ENCODE measurements around the gene SMC1B. TPM values are rescaled to one million over a fixed set of nuclear protein-coding genes. Genes with fewer than 3 reads are reported as not detected.

Gene SMC1B
- total RNA-seq, 1 donor from 2014 or later: 0.06 TPM

DNA sequence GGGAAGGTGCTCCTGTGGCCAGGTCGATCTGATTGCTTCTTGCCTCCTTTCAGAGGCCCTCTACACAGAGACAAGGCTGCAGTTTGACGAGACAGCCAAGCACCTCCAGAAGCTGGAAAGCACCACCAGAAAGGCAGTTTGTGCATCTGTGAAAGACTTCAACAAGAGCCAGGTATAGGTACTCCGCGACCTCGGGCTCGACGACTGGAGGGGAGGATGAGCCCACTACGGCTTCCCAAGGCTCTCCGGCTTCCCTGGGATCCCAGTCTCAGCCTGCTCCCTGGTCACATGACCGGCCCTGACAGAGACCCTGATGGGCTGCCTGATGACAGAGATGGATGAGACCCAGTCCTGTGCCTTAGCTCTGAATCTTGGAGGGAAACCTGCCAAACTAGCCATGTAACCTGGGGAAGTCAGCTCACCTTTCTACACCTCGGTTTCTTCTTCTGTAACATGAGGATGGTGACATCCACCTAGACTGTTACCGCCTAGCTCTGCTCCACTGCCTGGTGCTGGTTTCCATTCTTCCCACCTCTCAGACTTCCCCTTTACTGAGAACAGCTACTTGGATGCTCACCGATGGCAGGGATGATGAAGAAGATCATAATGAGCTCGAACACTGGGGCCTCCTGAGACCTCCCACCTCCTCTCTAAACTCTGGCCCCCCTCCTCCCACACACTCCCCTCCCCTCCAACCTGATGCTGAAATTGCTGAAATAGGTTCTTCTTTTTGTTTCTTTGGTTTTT lies 9.0 kb upstream of the SMC1B start:
- no peaks in the 10 kb centered on the region for H3F3A ChIP-seq (ENCODE audit: low read depth)
- H3K9me3 Mint-ChIP-seq: peaks cover 6% of the 10 kb centered on the region
- no peaks in the 10 kb centered on the region for H3K9me3 ChIP-seq (ENCODE audit: low read depth)
- H4K20me1 ChIP-seq (ENCODE audit: low read depth): no peaks in the 10 kb centered on the region
- no peak for TF ChIP-seq EZH2phosphoT487 (IDR thresholded peaks at IDR 0.05)
- TF ChIP-seq EZH2 (IDR thresholded peaks at IDR 0.05): no peak
- TF ChIP-seq, protein P1, sequence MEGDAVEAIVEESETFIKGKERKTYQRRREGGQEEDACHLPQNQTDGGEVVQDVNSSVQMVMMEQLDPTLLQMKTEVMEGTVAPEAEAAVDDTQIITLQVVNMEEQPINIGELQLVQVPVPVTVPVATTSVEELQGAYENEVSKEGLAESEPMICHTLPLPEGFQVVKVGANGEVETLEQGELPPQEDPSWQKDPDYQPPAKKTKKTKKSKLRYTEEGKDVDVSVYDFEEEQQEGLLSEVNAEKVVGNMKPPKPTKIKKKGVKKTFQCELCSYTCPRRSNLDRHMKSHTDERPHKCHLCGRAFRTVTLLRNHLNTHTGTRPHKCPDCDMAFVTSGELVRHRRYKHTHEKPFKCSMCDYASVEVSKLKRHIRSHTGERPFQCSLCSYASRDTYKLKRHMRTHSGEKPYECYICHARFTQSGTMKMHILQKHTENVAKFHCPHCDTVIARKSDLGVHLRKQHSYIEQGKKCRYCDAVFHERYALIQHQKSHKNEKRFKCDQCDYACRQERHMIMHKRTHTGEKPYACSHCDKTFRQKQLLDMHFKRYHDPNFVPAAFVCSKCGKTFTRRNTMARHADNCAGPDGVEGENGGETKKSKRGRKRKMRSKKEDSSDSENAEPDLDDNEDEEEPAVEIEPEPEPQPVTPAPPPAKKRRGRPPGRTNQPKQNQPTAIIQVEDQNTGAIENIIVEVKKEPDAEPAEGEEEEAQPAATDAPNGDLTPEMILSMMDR (IDR thresholded peaks at IDR 0.05): no peak
- no peak overlapping the region for H2AFZ ChIP-seq (replicated peaks)
- no peaks in the 10 kb centered on the region for H3K79me2 ChIP-seq (ENCODE audit: low read depth)
- H3K27me3 ChIP-seq: no peaks in the 10 kb centered on the region
- no peak overlapping the region for H3K9ac ChIP-seq
- H3K4me3 ChIP-seq: no peak overlapping the region
- no peak overlapping the region for H3K27ac ChIP-seq
- no peak overlapping the region for H3K4me2 ChIP-seq
- H3K27ac Mint-ChIP-seq: no peak overlapping the region
- H3K36me3 Mint-ChIP-seq: peaks cover 24% of the 10 kb centered on the region
- H3K36me3 ChIP-seq: no peaks in the 10 kb centered on the region
- H3K4me3 Mint-ChIP-seq: no peak overlapping the region
- H3K4me1 Mint-ChIP-seq: no peaks in the 10 kb centered on the region
- no peak for DNase-seq (ENCODE audit: low spot score)
- no peaks in the 10 kb centered on the region for H3K4me1 ChIP-seq
- H3K27me3 Mint-ChIP-seq (ENCODE audit: insufficient read depth, low read depth): peaks cover 10% of the 10 kb centered on the region

DNA sequence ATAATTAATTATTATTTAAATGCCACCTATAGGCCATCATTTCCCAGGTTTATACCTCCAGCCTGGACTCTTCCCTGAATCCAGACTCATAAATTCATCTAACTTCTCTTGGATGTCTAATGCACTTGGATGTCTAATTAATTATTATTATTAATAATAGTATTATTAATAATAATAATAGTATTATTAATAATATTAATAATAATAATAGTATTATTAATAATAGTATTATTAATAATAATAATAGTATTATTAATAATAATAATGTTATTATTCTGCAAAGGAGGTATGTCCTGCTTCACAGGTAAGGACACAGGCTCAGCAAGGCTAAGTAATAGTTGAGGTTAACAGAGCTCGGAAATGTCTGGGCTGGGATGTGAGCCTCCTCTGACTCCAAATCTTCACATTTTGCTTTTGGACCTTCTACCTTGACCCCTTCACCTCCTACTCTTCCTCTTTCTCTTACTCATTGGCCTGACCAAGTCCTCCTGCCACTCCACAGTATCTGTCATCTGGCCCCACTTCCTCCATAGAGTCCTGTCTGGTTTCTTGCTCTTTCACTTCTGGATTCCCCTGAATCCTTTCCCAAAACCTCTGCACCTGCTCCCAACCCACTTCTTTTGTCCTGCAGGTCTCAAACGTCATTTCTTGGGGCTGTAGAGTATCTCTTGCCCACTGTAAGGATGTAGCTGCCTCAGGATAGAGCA lies 8.1 kb upstream of the SMC1B start:
- no peaks in the 10 kb centered on the region for H4K20me1 ChIP-seq (ENCODE audit: low read depth)
- H2AFZ ChIP-seq (replicated peaks): no peak overlapping the region
- no peaks in the 10 kb centered on the region for H3K4me1 Mint-ChIP-seq
- H3K27ac Mint-ChIP-seq: no peak overlapping the region
- H3K9me3 Mint-ChIP-seq: peaks cover 3% of the 10 kb centered on the region
- H3K27ac ChIP-seq: no peak overlapping the region
- peaks cover 8% of the 10 kb centered on the region for H3K27me3 Mint-ChIP-seq (ENCODE audit: insufficient read depth, low read depth)
- no peak overlapping the region for H3K4me2 ChIP-seq
- no peak overlapping the region for H3K4me3 Mint-ChIP-seq
- no peak overlapping the region for H3K9ac ChIP-seq
- DNase-seq (ENCODE audit: low spot score): no peak
- H3K27me3 ChIP-seq: no peaks in the 10 kb centered on the region
- TF ChIP-seq EZH2 (IDR thresholded peaks at IDR 0.05) (no peak), EZH2phosphoT487 (IDR thresholded peaks at IDR 0.05) (no peak)
- TF ChIP-seq, protein P1 (IDR thresholded peaks at IDR 0.05): no peak
- no peaks in the 10 kb centered on the region for H3K36me3 ChIP-seq
- H3F3A ChIP-seq (ENCODE audit: low read depth): no peaks in the 10 kb centered on the region
- no peaks in the 10 kb centered on the region for H3K79me2 ChIP-seq (ENCODE audit: low read depth)
- H3K4me1 ChIP-seq: no peaks in the 10 kb centered on the region
- no peak overlapping the region for H3K4me3 ChIP-seq
- H3K36me3 Mint-ChIP-seq: peaks cover 28% of the 10 kb centered on the region
- H3K9me3 ChIP-seq (ENCODE audit: low read depth): no peaks in the 10 kb centered on the region

DNA sequence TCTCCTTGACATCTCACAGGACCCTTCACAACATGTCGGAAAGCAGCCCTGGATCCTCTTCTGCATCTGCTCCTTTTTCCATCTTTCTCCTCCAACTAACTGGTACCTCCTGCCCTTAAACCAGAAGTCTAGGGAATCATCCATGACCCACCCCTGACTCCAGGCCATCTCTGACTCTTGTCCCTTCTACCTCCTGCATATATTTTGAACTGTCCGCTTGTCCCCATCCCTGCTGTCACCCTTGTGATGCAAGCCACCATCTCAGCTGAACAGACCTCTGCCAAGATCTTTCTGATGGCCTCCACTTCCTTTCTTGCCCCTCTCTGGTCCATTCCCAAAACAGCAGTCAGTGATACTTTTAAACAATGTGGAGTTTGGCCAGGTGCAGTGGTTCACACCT lies 7.1 kb upstream of the SMC1B start:
- Mint-ChIP-seq H3K36me3 (peaks cover 30% of the 10 kb centered on the region), H3K27ac (no peak overlapping the region), H3K4me1 (no peaks in the 10 kb centered on the region), H3K4me3 (no peak overlapping the region), H3K27me3 (ENCODE audit: insufficient read depth, low read depth) (peaks cover 8% of the 10 kb centered on the region), H3K9me3 (no peaks in the 10 kb centered on the region)
- no peaks in the 10 kb centered on the region for H3K9me3 ChIP-seq (ENCODE audit: low read depth)
- H3K27me3 ChIP-seq: no peaks in the 10 kb centered on the region
- TF ChIP-seq, protein P1 (IDR thresholded peaks at IDR 0.05): no peak
- no peak for TF ChIP-seq EZH2 (IDR thresholded peaks at IDR 0.05)
- H3K4me3 ChIP-seq: no peak overlapping the region
- H3F3A ChIP-seq (ENCODE audit: low read depth): no peaks in the 10 kb centered on the region
- H3K9ac ChIP-seq: no peak overlapping the region
- no peaks in the 10 kb centered on the region for H3K4me1 ChIP-seq
- H3K79me2 ChIP-seq (ENCODE audit: low read depth): no peaks in the 10 kb centered on the region
- H2AFZ ChIP-seq (replicated peaks): no peak overlapping the region
- no peak overlapping the region for H3K4me2 ChIP-seq
- DNase-seq (ENCODE audit: low spot score): no peak
- H3K27ac ChIP-seq: no peak overlapping the region
- H4K20me1 ChIP-seq (ENCODE audit: low read depth): no peaks in the 10 kb centered on the region
- no peaks in the 10 kb centered on the region for H3K36me3 ChIP-seq

All from neural progenitor cell (in vitro differentiated cells).